GM12892 (cell line): ENCODE measurements around the gene UBE2B.
"Not testable (repeated sequence)": the region's sequence is repeated elsewhere in the genome, so short reads cannot be mapped to it uniquely, and the experiment has no call there.

Experiments
- DNase-seq: peaks from one replicate; pipeline ENCODE4 v3.0.0; 2011; ENCODE audit not compliant: insufficient read length
- FAIRE-seq: peaks from 2 replicates; lab custom pipeline; 2011; peaks lifted over from hg19 to GRCh38; lab: Jason Lieb, UNC
- POLR2A ChIP-seq: IDR thresholded peaks from 2 replicates; pipeline ENCODE4 v1.6.1; 2011; ENCODE audit warnings: low read depth, low read length, control low read depth
- POLR2AphosphoS5 ChIP-seq: IDR thresholded peaks from 2 replicates; pipeline ENCODE4 v1.6.1; 2011; ENCODE audit warnings: low read depth, low read length, control low read depth
- TAF1 ChIP-seq: IDR thresholded peaks from 2 replicates; pipeline ENCODE4 v1.6.1; 2011; ENCODE audit warnings: low read depth, mild to moderate bottlenecking, control low read depth, low read length, borderline replicate concordance

The UBE2B gene

GRCh38 chr5:134411228-134411545, 39.8 kb downstream of the UBE2B start:
- TF ChIP-seq TAF1 (no peak), POLR2A (no peak), POLR2AphosphoS5 (no peak)
- no peak for FAIRE-seq
- DNase-seq = no peak

- DNase-seq (peak; percentile 94), FAIRE-seq (peak; percentile 98)
- TF ChIP-seq POLR2A = peak; percentile 91
- TF ChIP-seq POLR2AphosphoS5 = peak; percentile 82
- peak; percentile 92 for TF ChIP-seq TAF1
These were observed 40.3 kb downstream of the UBE2B start, which contains the start of gene CDKN2AIPNL for GRCh38 chr5:134411546-134412266. TSS of gene CDKN2AIPNL (minus strand) at chr5:134411881. CDS start at chr5:134411854, 27 bp downstream.

- FAIRE-seq (no peak), DNase-seq (no peak)
- TF ChIP-seq POLR2A = no peak
- no peak for TF ChIP-seq TAF1
- no peak for TF ChIP-seq POLR2AphosphoS5
These were observed 41.7 kb downstream of the UBE2B start for GRCh38 chr5:134413046-134413445.

- DNase-seq = no peak
These were observed 46.3 kb downstream of the UBE2B start for GRCh38 chr5:134417707-134418106.

DNA sequence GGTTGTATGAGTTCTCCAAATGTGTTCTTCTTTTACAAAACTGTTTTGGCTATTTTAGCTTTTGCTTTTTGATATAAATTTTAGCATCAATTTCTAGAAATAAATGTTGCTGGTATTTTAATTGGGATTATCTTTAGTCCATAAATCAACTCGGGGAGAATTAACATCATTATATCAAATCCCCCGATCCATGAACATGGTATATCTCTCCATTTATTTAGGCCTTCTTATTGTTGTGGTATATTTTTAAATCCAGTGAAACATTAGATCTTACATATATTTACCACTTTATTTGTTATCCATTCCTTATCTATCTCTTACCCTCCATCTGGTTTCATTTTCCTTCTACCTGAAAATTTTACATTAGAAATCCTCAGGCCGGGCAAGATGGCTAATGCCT, 47.6 kb downstream of the UBE2B start:
- TF ChIP-seq TAF1 (no peak), POLR2AphosphoS5 (no peak), POLR2A (no peak)
- no peak for DNase-seq
- no peak for FAIRE-seq

More at GRCh38 chr5:134417707-134418106, 46.3 kb downstream of the UBE2B start:
- no peak for TF ChIP-seq POLR2AphosphoS5
- no peak for TF ChIP-seq POLR2A
- TF ChIP-seq TAF1 = no peak
- FAIRE-seq = no peak

- DNase-seq (no peak), FAIRE-seq (no peak)
- TF ChIP-seq POLR2AphosphoS5 (no peak), TAF1 (no peak), POLR2A (no peak)
These were observed 49.0 kb downstream of the UBE2B start for GRCh38 chr5:134420343-134420742.

GRCh38 chr5:134421038-134421437, 49.7 kb downstream of the UBE2B start:
- FAIRE-seq, DNase-seq: not testable (repeated sequence)

- no peak for TF ChIP-seq POLR2AphosphoS5
- no peak for TF ChIP-seq POLR2A
- no peak for TF ChIP-seq TAF1
- DNase-seq = no peak
- no peak for FAIRE-seq
These were observed 51.5 kb downstream of the UBE2B start for GRCh38 chr5:134422791-134423365.

DNA sequence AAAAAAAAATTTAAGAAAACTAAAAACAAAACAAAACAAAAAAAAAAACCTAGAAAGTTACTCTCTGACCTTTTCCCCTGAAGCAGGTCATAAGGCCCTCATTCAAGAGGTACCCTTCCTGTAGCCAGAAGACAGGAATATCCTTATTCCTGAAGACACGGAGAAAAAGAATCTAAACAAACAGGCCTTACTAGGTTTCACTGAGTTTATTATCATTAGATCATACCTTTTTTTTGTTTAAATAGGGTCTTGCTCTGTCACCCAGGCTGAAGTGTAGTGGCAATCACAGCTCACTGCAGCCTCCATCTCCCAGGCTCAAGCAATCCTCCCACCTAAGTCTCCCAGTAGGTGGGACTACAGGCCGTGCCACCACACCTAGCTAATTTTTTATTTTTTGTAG, 52.0 kb downstream of the UBE2B start:
- FAIRE-seq = no peak
- TF ChIP-seq TAF1 = no peak
- TF ChIP-seq POLR2AphosphoS5 = no peak
- TF ChIP-seq POLR2A = no peak
- DNase-seq = no peak

- TF ChIP-seq TAF1 = no peak
- FAIRE-seq = no peak
- DNase-seq = no peak
These were observed 55.0 kb downstream of the UBE2B start for GRCh38 chr5:134426361-134426760.

DNA sequence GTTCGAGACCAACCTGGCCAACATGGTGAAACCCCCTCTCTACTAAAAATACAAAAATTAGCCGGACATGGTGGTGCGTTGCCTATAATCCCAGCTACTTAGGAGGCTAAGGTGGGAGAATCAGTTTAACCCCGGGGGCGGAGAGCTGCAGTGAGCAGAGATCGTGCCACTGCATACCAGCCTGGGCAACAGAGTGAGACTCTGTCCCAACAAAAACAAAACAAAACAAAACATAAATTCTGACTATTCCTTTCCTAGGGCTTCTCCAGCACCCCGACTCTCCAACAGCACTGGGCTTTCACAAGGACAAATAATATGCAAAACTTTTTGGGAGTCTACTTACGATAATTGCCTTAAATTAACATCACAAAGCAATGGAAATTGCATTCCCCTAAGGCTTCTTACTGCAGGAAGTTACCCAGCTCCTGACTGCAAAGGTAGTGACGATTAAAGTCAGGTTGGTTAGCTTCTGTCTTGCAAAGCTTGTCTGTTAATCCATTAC, 56.2 kb downstream of the UBE2B start:
- TF ChIP-seq POLR2AphosphoS5 = no peak
- TF ChIP-seq TAF1 = no peak
- TF ChIP-seq POLR2A = no peak
- DNase-seq = no peak
- no peak for FAIRE-seq

DNA sequence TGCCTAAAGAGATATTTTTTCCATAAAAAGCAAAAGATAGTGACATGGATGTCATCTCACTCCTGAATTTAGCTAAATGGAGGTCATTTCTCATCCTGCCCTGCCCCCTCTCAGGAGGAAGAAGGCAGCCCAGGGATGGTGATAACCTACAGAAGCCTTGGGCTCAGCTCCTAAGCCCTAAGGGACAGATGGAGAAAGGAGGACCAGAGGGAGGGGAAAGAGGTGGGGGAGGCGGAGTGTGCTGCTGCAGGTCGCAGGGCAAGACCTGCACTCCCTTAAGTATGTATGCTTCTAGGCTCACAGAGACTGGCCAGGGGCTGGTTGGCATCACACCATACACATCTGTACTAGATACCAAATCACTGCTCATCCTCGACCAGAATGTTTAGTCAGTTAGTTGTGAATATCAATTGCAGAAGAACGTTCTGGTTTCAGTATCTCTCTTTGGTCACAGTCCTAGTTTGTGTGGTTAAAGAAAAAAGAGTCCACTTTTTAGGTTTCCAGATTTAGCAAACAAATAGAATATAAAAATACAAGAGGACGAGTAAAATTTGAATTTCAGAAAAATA, 58.7 kb downstream of the UBE2B start:
- no peak for DNase-seq
- FAIRE-seq = no peak
- TF ChIP-seq POLR2AphosphoS5 (no peak), POLR2A (no peak), TAF1 (no peak)
